ENCODE measurements around the gene MGLL. TPM values are rescaled to one million over a fixed set of nuclear protein-coding genes. Genes with fewer than 3 reads are reported as not detected.

MGLL gene
- total and polyA plus RNA-seq, 9 of the 15 experiments (the other 6 are each of a cell fraction or from before 2014, with no cell fraction given), result 0.12 to 0.32 (median 0.18) TPM; not detected in 6

DNA sequence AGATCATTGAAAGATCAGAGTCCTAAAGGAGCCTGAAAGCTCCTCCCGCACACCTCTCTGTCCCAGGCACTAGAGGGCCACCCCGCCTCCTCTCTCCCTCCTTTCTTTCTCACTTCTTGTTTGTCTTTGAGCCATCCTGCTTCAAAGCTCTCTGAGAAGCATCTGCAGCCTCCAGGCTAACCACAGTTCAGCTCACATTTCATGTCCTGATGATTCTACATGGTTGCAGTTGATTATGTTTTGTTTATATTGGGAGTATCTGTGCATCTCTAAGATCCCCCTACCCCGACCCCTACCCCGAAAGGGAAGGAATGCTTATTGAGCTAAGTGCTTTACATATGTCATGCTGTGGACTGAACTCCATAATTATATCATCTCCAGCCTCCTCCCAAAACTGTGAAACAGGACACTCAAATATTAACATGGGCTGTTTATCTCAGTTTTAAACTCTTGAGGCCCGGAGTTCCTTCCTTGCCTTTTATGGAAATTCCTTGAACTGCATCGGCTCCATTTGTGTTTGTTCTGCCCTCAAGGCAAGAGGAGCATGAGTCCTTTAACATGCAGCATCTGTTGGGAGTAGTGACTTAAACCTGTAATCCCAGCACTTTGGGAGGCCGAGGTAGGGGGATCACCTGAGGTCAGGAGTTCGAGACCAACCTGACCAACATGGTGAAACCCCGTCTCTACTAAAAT lies 30.9 kb downstream of the MGLL start:
- intact Hi-C loops (cut with micrococcal nuclease), result no loop called here
- no peak for FAIRE-seq
- CTCF ChIA-PET (ENCODE audit: low intra/inter-chr PET ratio), result no interaction called here
- WGBS (ENCODE audit: insufficient coverage, low coverage, missing lambda C conversion rate), result 2% methylated on average over 5 of the region's 9 CpGs
- H3K4me1 ChIP-seq (replicated peaks in 1 of 2; ENCODE audit: control insufficient read depth in 2 of 2, insufficient read depth in 2 of 2, low read length in 2 of 2), result no peaks in the 10 kb centered on the region; a peak in 1 of 5 replicates
- peak; percentile 80 for ATAC-seq
- H3K4me3 ChIP-seq, result no peak overlapping the region
- no peak overlapping the region for H3K4me2 ChIP-seq (ENCODE audit: insufficient read depth, low read length)
- H3K9me1 ChIP-seq (ENCODE audit: control insufficient read depth, insufficient read depth, low read length), result no peaks in the 10 kb centered on the region
- no peak overlapping the region for H3K9ac ChIP-seq (ENCODE audit: insufficient read depth in 1 of 2, low read depth in 2 of 2, low read length in 2 of 2)
- peak; percentile 6 to 22 (median 16) for DNase-seq (ENCODE audit: extremely low read depth in 1 of 4, low spot score in 3 of 4)
- no TSS peak for BruUV-seq (replicated peaks)
- no peaks in the 10 kb centered on the region for H3K36me3 ChIP-seq (ENCODE audit: control insufficient read depth, insufficient read depth, low read length)
- H3K9me3 ChIP-seq (replicated peaks; ENCODE audit: control insufficient read depth, insufficient read depth, low read depth, low read length), result no peaks in the 10 kb centered on the region
- no peaks in the 10 kb centered on the region; the same call in 1 of the 2 replicates for H4K20me1 ChIP-seq (replicated peaks; ENCODE audit: control insufficient read depth, insufficient read depth, low read length)
- POLR2A ChIA-PET, result no interaction called here
- TF ChIP-seq, protein P1, sequence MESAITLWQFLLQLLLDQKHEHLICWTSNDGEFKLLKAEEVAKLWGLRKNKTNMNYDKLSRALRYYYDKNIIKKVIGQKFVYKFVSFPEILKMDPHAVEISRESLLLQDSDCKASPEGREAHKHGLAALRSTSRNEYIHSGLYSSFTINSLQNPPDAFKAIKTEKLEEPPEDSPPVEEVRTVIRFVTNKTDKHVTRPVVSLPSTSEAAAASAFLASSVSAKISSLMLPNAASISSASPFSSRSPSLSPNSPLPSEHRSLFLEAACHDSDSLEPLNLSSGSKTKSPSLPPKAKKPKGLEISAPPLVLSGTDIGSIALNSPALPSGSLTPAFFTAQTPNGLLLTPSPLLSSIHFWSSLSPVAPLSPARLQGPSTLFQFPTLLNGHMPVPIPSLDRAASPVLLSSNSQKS (CRISPR knock-in tag; IDR thresholded peaks at IDR 0.05), result no peak
- TF ChIP-seq, protein P2, sequence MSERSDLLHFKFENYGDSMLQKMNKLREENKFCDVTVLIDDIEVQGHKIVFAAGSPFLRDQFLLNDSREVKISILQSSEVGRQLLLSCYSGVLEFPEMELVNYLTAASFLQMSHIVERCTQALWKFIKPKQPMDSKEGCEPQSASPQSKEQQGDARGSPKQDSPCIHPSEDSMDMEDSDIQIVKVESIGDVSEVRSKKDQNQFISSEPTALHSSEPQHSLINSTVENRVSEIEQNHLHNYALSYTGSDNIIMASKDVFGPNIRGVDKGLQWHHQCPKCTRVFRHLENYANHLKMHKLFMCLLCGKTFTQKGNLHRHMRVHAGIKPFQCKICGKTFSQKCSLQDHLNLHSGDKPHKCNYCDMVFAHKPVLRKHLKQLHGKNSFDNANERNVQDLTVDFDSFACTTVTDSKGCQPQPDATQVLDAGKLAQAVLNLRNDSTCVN (CRISPR knock-in tag; IDR thresholded peaks at IDR 0.05), result no peak
- peak in 1 of 2 experiments; percentile 22; a peak in 1 of 4 replicates for TF ChIP-seq RAD21 (CRISPR knock-in tag; conservative IDR thresholded peaks at IDR 0.05 in 1 of 2, IDR thresholded peaks at IDR 0.05 in 1 of 2)
- TF ChIP-seq, protein P3, sequence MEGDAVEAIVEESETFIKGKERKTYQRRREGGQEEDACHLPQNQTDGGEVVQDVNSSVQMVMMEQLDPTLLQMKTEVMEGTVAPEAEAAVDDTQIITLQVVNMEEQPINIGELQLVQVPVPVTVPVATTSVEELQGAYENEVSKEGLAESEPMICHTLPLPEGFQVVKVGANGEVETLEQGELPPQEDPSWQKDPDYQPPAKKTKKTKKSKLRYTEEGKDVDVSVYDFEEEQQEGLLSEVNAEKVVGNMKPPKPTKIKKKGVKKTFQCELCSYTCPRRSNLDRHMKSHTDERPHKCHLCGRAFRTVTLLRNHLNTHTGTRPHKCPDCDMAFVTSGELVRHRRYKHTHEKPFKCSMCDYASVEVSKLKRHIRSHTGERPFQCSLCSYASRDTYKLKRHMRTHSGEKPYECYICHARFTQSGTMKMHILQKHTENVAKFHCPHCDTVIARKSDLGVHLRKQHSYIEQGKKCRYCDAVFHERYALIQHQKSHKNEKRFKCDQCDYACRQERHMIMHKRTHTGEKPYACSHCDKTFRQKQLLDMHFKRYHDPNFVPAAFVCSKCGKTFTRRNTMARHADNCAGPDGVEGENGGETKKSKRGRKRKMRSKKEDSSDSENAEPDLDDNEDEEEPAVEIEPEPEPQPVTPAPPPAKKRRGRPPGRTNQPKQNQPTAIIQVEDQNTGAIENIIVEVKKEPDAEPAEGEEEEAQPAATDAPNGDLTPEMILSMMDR (IDR thresholded peaks at IDR 0.05 in 2 of 3, conservative IDR thresholded peaks at IDR 0.05 in 1 of 3; ENCODE audit: insufficient read depth in 2 of 3, low read depth in 1 of 3, low read length in 3 of 3), result peak in 1 of 3 experiments; percentile 12; a peak in 1 of 6 replicates
- in situ Hi-C loops (cut with MboI), result no loop called here
- peaks cover 15 to 57% of the 10 kb centered on the region in 2 experiments; a peak in 3 of 5 replicates for H3K27me3 ChIP-seq (ENCODE audit: control insufficient read depth in 2 of 2, insufficient read depth in 2 of 2, low read length in 2 of 2)
- no peak overlapping the region for H2AFZ ChIP-seq (ENCODE audit: low read depth, low read length)
- H3K27ac ChIP-seq (ENCODE audit: extremely low read depth, low read depth, low read length), result no peak overlapping the region
- no peaks in the 10 kb centered on the region for H3K79me2 ChIP-seq (ENCODE audit: control insufficient read depth, insufficient read depth, low read length)
